Ectodermal cell (in vitro differentiated cells): Measurements from ENCODE around the gene MSRB2.

Source experiments
- H3K27ac ChIP-seq: 2 replicates; pipeline ENCODE4 v1.7.0; 2013; ENCODE audit warnings: mild to moderate bottlenecking, low read depth, low read length; ENCODE audit not compliant: insufficient read depth, poor library complexity, severe bottlenecking
- H3K27me3 ChIP-seq: 2 replicates; pipeline ENCODE4 v1.7.0; 2013; ENCODE audit warnings: mild to moderate bottlenecking, low read length; ENCODE audit not compliant: insufficient read depth, control insufficient read depth, poor library complexity, severe bottlenecking
- H3K36me3 ChIP-seq: one replicate; pipeline ENCODE4 v1.7.0; 2013; ENCODE audit warnings: low read length; ENCODE audit not compliant: control insufficient read depth, insufficient read depth
- H3K4me1 ChIP-seq: one replicate; pipeline ENCODE4 v1.7.0; 2013; ENCODE audit warnings: low read length; ENCODE audit not compliant: control insufficient read depth, insufficient read depth
- H3K4me3 ChIP-seq: 2 replicates; pipeline ENCODE4 v1.7.0; 2013; ENCODE audit warnings: low read depth, low read length, control low read depth; ENCODE audit not compliant: insufficient read depth
- H3K9me3 ChIP-seq: 2 replicates; pipeline ENCODE4 v1.7.0; 2013; ENCODE audit warnings: mild to moderate bottlenecking, low read length, moderate library complexity; ENCODE audit not compliant: control insufficient read depth
- WGBS, 2 experiments: methylation state at CpG; one replicate each; pipeline ENCODE4 v1.1.7; 2013; ENCODE audit warnings: missing lambda C conversion rate in 2 of 2; 5-methylcytosine and 5-hydroxymethylcytosine counted together

The MSRB2 gene

DNA sequence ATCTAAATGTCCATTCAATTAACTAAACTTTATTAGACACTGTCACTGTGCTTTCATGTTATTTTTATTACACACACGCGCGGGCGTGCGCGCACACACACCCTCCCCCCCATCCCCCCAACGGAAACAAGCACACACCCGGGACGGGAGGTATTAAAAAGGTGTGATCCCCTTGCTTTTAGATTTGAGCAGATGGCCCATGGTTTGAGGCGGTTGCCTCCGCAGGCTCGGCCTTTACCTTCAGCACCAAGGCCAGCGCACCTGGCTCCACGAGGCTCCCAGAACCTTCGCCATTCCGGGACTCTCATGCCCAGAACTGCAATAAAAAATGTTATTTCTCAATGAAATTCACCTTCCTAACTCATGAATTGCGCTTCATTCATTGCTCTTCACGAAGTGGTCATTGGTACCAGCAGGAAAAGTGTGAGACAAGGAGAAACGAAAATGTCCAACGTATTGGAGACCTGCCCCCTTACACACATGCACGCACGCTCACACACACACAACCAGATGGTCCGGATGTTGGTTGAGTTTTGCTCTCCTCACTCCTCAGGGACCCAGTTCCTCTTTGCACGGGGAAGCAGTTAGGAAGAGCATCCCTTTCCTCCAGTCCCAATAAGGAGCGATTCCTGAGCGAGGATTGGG is 76.0 kb downstream of the MSRB2 start:
- H3K27me3 ChIP-seq = peaks cover 90% of the 10 kb centered on the region
- no peak overlapping the region for H3K4me3 ChIP-seq
- H3K36me3 ChIP-seq = no peaks in the 10 kb centered on the region
- H3K9me3 ChIP-seq = no peaks in the 10 kb centered on the region
- no peak overlapping the region for H3K27ac ChIP-seq
- peaks cover 11% of the 10 kb centered on the region for H3K4me1 ChIP-seq
- 18 to 22% methylated on average over 22 to 26 of the region's 26 CpGs for WGBS, 2 experiments
